Kidney (tissue), 14 donors: Measurements from ENCODE around the gene FECH. TPM values are rescaled to one million over a fixed set of nuclear protein-coding genes. Genes with fewer than 3 reads are reported as not detected.

Source experiments
- DNase-seq, 5 donors: peaks; one replicate each; pipeline ENCODE4 v3.0.0-alpha.2; 2013 to 2020
- FAIRE-seq: peaks from 2 replicates; lab custom pipeline; 2012; peaks lifted over from hg19 to GRCh38; lab: Jason Lieb, UNC
- H3K27ac ChIP-seq, 2 donors: one replicate each; pipeline ENCODE4 v1.7.0; 2013; ENCODE audit warnings: low read depth in 2 of 2, low read length in 2 of 2, inconsistent platforms in 1 of 2
- H3K27me3 ChIP-seq: one replicate; pipeline ENCODE4 v1.7.1; 2013; ENCODE audit warnings: low read length, inconsistent platforms; ENCODE audit not compliant: control insufficient read depth, insufficient read depth
- H3K36me3 ChIP-seq, 3 donors: one replicate each; pipeline versions ENCODE4 v1.7.0 to v1.7.1; 2013; ENCODE audit warnings: low read length in 3 of 3, control low read depth in 1 of 3, inconsistent platforms in 1 of 3; ENCODE audit not compliant: insufficient read depth in 3 of 3, control insufficient read depth in 2 of 3
- H3K4me1 ChIP-seq, 3 donors: one replicate each; pipeline versions ENCODE4 v1.7.0 to v1.7.1; 2013; ENCODE audit warnings: low read length in 3 of 3, inconsistent platforms in 1 of 3, low read depth in 1 of 3; ENCODE audit not compliant: control insufficient read depth in 2 of 3, insufficient read depth in 2 of 3
- H3K4me3 ChIP-seq, 3 donors: one replicate each; pipeline versions ENCODE4 v1.7.0 to v1.8.1; 2013; ENCODE audit warnings: low read length in 3 of 3, control low read depth in 1 of 3, inconsistent platforms in 1 of 3
- H3K9ac ChIP-seq, 3 donors: one replicate each; pipeline versions ENCODE4 v1.7.0 to v1.7.1; 2013; ENCODE audit warnings: low read length in 3 of 3, control low read depth in 1 of 3, inconsistent platforms in 1 of 3
- H3K9me3 ChIP-seq, 3 donors: one replicate each; pipeline versions ENCODE4 v1.7.0 to v1.7.1; 2013; ENCODE audit warnings: low read length in 3 of 3, control low read depth in 1 of 3, inconsistent platforms in 1 of 3; ENCODE audit not compliant: control insufficient read depth in 2 of 3, insufficient read depth in 1 of 3
- CTCF ChIP-seq: IDR thresholded peaks from 3 replicates; pipeline ENCODE4 v1.5.1; 2012; ENCODE audit warnings: mild to moderate bottlenecking, moderate library complexity, borderline replicate concordance; ENCODE audit not compliant: insufficient read depth; ENCODE audit errors: extremely low read depth
- intact Hi-C: fragments of 100-400 bp; cut with DNase I; formaldehyde crosslinking; loops from one replicate; pipeline ENCODE4 v1.11.1; 2022
- polyA plus RNA-seq: library from polyadenylated mRNA; stranded (reverse); fragments of 350-450 nt; fragmentation: Illumina TruSeq; extraction: RNeasy Lipid Tissue Mini Kit (QIAGEN cat#74804); gene quantifications from one replicate; pipeline ENCODE4 v1.2.3, GENCODE V29; 2014; ENCODE audit warnings: low read depth, low replicate concordance; ENCODE audit not compliant: insufficient read depth
- total RNA-seq: library from RNA; stranded (reverse); fragmentation: NEBNext Ultra II Directional; extraction: Animal tissue kit (Norgen Biotek cat#: 25700); gene quantifications from one replicate; pipeline ENCODE4 v1.2.1, GENCODE V29; 2021
- donor health status: control.
- donor health status: control.
- donor health status: control.
- donor health status: control.
- donor health status: control.
- donor health status: DM: yes; HTN: yes; CAD: no.
- donor health status: Normal renal cell carcinoma (clear cell type).

Gene FECH
- total and polyA plus RNA-seq, 2 donors from 2014 or later = 32.5 to 36.9 TPM

DNA sequence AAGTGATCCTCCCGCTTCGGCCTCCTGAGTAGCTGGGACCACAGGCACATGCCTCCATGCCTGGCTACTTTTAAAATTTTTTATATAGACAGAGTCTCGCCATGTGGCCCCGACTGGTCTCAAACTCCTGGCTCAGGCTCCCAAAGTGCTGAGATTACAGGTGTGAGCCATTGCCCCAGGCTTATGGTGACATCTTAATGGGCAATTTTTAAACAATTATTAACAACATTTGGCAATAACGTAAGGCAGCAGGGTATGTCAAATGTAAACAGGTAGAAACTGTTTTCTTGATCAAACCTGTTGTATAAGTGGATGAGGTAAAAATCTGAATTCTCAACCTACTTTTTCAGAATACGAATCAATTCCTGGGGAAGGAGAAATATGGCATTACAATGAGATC is 11.0 kb downstream of the FECH start:
- H3K4me1 ChIP-seq = peaks cover 0 to 4% (median 0%) of the 10 kb centered on the region in 3 donors
- DNase-seq (peak in 1 of 5 donors; percentile 4), FAIRE-seq (no peak)
- peaks cover 0 to 21% (median 21%) of the 10 kb centered on the region in 3 donors for H3K36me3 ChIP-seq
- H3K4me3 ChIP-seq = no peak overlapping the region
- H3K9me3 ChIP-seq = no peaks in the 10 kb centered on the region
- no peak for TF ChIP-seq CTCF
- intact Hi-C loops = no loop called here
- no peak overlapping the region for H3K9ac ChIP-seq
- no peaks in the 10 kb centered on the region for H3K27me3 ChIP-seq
- peak overlapping the region; percentile 2 to 20 for H3K27ac ChIP-seq

GRCh38 chr18:57574866-57575265 is 11.6 kb downstream of the FECH start:
- H3K27ac ChIP-seq = peak overlapping the region in 1 of 2 donors; percentile 20
- no peaks in the 10 kb centered on the region for H3K9me3 ChIP-seq
- peaks cover 0 to 26% (median 25%) of the 10 kb centered on the region in 3 donors for H3K36me3 ChIP-seq
- no peak for TF ChIP-seq CTCF
- H3K4me3 ChIP-seq = no peak overlapping the region
- H3K9ac ChIP-seq = no peak overlapping the region
- intact Hi-C loops = no loop called here
- no peak for DNase-seq
- FAIRE-seq = no peak
- peaks cover 0 to 4% (median 0%) of the 10 kb centered on the region in 3 donors for H3K4me1 ChIP-seq
- no peaks in the 10 kb centered on the region for H3K27me3 ChIP-seq

DNA sequence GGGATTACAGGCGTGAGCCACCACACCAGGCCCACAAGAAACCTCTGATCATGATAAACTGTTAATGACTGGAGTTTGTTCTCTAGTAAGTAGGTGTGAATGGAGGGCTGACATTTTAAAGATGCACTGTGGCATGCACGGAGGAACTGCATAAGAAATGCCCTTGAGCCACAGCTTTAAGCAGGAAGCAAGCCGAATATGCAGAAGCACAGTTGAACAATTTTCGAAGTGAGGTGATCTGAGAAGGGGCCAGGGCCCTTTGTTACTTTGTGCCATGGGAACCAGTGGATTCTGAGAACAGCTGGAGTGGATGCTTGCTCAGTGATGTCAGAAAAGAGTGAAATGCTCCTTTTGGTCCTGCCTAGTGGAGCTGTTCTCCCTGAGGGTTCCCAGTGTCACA is 16.3 kb downstream of the FECH start:
- H3K27ac ChIP-seq = no peak overlapping the region
- no peak for DNase-seq
- FAIRE-seq = no peak
- H3K4me1 ChIP-seq = no peaks in the 10 kb centered on the region
- TF ChIP-seq CTCF = no peak
- H3K9ac ChIP-seq = no peak overlapping the region
- no peaks in the 10 kb centered on the region for H3K27me3 ChIP-seq
- H3K4me3 ChIP-seq = no peak overlapping the region
- H3K36me3 ChIP-seq = peaks cover 0 to 28% (median 20%) of the 10 kb centered on the region in 3 donors
- no peaks in the 10 kb centered on the region for H3K9me3 ChIP-seq
- intact Hi-C loops = no loop called here

- H3K36me3 ChIP-seq = peaks cover 0 to 28% (median 20%) of the 10 kb centered on the region in 3 donors
- no peak for DNase-seq
- no peak for TF ChIP-seq CTCF
- intact Hi-C loops = no loop called here
- FAIRE-seq = no peak
- H3K27ac ChIP-seq = no peak overlapping the region
- H3K27me3 ChIP-seq = no peaks in the 10 kb centered on the region
- H3K9me3 ChIP-seq = no peaks in the 10 kb centered on the region
- no peak overlapping the region for H3K9ac ChIP-seq
- no peak overlapping the region for H3K4me3 ChIP-seq
- no peaks in the 10 kb centered on the region for H3K4me1 ChIP-seq
These were observed 17.4 kb downstream of the FECH start for GRCh38 chr18:57569133-57569532.
